Upper lobe of left lung (tissue), 4 donors: Measurements from ENCODE around the gene KIF26B.

Experiments
- CTCF ChIP-seq, 6 experiments: fragments of 450-650 bp in 4 of 6; fragments of 200-600 bp in 2 of 6; sonication (generic) in 2 of 6; IDR thresholded peaks; one replicate each; pipeline ENCODE4 v1.5.1; 2016 to 2019; ENCODE audit warnings: antibody characterized with exemption in 6 of 6
- POLR2A ChIP-seq, 4 donors: fragments of 450-650 bp; IDR thresholded peaks; one replicate each; pipeline ENCODE4 v1.5.1; 2016 to 2017; ENCODE audit warnings: antibody characterized with exemption in 4 of 4, mild to moderate bottlenecking in 2 of 4
- POLR2AphosphoS5 ChIP-seq, 2 donors: sonication (generic); formaldehyde crosslinking; IDR thresholded peaks; one replicate each; pipeline ENCODE4 v1.5.1; 2017; ENCODE audit warnings: antibody characterized with exemption in 2 of 2

- TF ChIP-seq POLR2AphosphoS5 (IDR thresholded peaks at IDR 0.05) (no peak), POLR2A (IDR thresholded peaks at IDR 0.05) (no peak), CTCF (IDR thresholded peaks at IDR 0.05) (no peak)
These were observed 25.8 kb downstream of the KIF26B start for GRCh38 chr1:245180496-245181157.
